GM18507 (cell line): ENCODE data around the gene PITPNB.

Source experiments
- DNase-seq: peaks from one replicate; pipeline ENCODE4 v3.0.0; 2011; ENCODE audit warnings: low read depth; ENCODE audit not compliant: insufficient read length; ENCODE audit errors: extremely low spot score
- FAIRE-seq: peaks from 2 replicates; lab custom pipeline; 2011; peaks lifted over from hg19 to GRCh38; lab: Jason Lieb, UNC

The PITPNB gene

DNA sequence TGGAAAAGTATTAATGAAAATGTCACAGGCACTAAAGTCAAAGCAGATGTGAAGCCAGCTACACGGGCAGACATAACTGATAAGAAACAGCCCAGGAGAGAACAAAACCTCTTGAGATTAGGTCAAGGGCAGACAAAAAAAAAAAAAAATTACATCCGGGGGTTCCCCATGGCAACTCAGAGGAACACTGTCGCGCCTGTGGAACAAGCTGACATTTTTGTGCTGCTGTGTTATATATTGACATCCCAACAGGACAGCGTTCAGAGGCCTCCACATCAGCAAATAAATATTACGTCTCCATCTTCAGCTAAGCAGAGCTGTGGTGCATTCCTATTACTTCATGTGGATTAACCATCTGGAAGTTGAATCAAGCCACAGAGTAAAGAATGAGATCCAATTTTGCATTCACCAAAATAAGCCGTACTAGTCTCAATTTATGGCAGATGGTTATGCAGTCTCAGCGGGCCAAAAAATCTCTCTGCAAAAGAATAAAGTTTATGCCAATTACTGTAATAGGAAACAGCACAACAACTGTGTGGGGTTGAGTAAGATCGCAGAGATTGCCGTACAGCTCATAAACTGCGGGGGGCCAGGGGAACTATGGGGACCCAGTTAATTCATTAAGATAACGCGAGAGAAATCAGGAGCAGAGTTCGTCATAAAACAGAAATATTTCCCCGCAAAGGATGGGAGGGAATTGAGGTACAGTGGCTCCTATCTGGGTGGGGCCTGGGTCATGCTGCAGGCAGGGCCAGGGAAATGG is 76.2 kb downstream of the PITPNB start:
- FAIRE-seq = no peak
- no peak for DNase-seq

DNA sequence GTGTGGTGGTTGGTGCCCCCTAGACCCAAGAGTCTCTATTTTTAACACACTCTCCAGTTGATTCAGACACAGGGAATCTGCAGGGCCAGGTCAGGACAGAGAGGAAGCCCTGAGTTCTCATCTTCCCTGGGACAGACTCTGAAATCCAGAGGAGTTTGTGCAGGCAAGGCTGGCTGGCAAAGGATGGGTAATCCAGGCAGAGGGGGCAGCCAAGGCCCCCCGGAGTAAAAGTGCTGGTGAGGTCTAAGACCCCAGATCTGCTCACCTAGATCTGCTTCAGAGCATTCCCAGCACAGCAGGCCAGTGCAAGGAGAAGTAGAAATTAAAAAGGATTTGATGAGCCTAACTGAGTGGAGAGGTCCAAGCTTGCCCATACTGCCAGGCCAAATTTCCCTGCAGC is 76.9 kb downstream of the PITPNB start:
- DNase-seq = no peak
- FAIRE-seq = no peak

DNA sequence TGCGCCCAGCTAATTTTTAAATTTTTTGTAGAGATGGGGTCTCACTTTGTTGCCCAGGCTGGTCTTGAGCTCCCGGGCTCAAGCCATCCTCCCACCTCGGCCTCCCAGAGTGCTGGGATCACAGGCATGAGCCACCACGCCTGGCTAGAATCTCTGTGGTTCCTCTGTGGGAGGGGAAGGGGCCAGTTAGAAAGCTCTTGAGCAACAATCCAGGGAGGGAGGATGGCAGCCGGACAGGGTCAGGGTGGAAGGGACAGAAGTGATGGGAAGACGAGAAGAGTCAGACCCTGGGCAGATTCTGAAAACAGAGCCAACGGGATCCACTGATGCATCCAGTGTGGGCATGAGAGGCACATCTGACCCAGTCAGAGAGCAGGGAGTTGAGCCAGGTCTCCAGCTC is 78.6 kb downstream of the PITPNB start:
- DNase-seq (no peak), FAIRE-seq (no peak)

DNA sequence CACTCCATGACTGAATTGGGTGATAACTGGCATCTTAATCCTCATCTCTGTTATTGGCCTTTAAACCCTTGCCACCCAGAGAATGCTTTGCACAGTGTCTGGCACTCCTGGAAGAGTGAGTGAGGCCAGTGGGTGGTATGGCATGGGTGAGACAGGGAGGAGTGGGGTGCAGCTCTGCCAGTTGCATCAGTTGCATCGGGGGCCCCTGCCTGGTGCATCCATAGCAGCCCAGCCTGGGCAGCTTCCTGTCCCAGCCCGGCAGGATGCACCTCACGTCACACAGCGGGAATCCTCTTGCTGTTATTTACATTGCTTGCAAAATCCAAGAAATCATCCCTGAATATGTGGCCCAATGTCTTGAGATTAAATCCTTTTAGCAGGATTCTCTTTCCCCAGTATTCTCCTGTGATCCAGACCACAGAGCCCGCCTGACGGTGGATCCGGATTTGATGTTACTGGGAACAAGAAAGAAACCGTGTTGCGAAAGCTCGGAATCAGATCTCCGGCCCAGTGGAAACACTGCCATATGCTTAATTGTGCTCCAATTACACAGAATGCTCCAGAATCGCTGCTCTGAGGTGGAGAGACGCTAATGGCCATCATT is 79.9 kb downstream of the PITPNB start:
- DNase-seq (no peak), FAIRE-seq (no peak)

DNA sequence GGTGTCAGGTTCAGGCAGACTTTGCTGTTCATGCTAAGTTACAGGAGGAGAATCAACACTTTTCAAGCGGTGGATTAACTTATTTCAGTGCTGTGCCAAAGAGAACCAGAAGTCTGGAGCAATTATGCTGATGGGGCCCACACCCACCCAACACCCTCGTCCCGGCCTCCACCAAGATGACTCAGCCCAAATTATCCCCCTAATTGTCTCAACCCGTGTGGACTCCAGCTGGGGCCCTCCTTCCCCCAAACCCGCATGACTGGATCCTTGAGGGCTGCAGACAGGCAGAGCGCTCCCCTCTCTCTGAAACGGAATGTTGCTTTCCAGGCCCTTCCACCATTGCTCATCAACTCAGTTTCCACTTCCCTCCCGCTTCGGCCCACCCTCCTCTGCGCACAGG is 82.9 kb downstream of the PITPNB start:
- DNase-seq = no peak
- no peak for FAIRE-seq

DNA sequence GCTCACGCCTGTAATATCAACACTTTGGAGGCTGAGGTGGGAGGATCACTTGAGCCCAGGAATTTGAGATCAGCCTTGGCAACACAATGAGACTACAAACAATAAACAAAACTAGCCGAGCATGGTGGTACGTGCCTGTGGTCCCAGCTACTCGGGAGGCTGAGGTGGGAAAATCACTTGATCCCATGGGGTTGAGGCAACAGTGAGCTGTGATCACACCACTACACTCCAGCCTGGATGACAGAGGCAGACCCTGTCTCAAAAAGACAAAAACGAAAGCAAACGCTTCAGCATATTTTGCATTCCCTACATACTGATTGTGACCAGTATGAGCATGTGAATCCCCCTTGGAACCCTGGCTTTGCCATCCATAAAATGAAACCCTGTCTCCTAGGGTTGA is 83.6 kb downstream of the PITPNB start:
- DNase-seq (no peak), FAIRE-seq (no peak)

DNA sequence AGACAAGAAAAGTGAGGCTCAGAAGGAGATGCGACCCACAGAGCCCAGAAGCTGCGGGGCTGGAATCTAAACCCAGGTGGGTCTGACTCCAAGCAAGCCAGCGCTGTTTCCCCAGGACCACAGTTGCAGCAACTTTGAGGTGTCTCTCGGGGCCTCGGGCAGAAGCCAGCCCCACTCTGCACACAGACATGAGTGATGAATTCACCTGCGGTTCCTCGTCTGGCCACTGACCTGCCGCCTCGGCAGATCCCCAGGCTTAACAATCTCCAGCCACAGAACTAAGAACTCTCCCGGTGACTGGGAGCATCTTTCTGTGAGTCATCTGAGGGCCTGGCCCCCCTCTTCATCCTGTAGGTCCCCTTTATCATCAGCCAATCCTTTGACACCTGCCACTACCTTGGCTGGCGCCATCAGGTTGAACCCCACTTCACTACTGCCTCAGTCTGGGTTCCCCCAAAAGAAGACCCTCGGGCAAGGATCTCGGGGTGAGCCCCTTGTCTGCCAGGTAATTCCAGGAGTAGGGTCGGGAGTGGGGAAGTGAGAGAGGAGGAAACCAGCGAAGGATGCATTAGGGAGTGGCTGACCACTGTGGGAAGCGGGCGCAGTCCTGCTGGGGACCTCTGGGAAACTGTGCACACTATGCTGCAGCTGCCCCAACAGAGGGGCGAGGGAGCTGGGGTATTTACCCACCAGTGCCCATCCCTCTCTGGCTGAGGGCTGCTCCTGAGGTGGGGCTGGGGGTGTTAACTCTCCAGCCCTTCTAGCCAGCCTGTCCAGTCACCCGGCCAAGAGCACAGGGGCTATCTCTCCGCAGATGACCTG is 84.5 kb downstream of the PITPNB start:
- FAIRE-seq (no peak), DNase-seq (no peak)

DNA sequence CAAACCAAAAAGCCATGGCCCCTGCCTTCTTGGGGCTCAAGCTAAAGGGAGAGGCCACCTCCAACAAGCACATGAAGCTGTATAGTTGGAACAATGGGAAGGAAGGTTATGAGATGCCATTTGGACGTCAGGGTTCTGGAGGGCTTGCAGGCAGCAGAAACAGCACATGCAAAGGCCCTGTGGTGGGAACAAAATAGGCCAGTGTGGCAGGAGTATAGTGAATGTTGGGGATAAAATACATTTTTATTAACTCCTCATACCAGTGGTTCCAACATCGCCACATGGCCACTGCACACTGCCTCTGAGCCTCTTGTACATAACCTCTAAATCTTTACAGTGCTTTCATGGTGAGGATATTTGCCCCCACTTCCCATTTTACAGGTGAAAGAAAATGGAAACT is 85.3 kb downstream of the PITPNB start:
- no peak for FAIRE-seq
- no peak for DNase-seq

DNA sequence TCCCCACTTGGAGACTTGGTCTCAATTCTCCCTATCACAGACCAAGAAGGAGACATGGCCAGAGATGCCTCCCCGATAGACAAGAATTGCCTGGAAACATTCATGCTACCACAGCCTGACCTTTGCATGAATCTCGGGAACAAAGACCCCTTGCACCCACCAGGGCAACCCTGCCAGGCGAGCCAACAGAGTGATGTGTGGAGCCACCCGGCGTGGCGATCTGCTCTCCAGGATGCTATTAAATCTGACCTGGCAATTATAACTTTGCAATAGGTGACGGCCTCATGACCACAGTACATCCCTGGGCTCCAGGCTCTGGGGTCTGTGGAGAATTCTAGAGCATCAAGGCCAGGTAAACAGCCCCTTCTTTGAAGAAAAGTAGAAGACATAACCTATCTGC is 86.5 kb downstream of the PITPNB start:
- DNase-seq = no peak
- FAIRE-seq = no peak

DNA sequence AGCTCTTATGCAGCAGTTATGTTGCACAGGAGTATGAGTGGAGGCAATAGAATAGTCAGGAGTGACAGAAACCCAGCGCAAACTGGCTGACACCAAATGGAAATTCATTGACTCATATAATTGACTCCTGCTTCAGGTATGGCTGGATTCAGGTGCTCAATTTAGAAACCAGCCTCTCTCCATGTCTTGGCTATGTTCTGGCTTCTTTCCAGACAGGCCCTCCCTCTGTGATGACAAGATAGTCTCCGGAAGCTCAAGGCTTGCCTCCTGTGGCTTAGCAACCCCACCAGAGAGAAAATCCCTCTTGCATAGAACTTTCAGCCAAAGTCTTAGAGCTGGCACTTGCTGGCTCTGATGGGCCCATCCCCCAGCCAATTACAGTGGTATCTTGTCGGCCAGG is 89.4 kb downstream of the PITPNB start:
- DNase-seq (no peak), FAIRE-seq (no peak)

DNA sequence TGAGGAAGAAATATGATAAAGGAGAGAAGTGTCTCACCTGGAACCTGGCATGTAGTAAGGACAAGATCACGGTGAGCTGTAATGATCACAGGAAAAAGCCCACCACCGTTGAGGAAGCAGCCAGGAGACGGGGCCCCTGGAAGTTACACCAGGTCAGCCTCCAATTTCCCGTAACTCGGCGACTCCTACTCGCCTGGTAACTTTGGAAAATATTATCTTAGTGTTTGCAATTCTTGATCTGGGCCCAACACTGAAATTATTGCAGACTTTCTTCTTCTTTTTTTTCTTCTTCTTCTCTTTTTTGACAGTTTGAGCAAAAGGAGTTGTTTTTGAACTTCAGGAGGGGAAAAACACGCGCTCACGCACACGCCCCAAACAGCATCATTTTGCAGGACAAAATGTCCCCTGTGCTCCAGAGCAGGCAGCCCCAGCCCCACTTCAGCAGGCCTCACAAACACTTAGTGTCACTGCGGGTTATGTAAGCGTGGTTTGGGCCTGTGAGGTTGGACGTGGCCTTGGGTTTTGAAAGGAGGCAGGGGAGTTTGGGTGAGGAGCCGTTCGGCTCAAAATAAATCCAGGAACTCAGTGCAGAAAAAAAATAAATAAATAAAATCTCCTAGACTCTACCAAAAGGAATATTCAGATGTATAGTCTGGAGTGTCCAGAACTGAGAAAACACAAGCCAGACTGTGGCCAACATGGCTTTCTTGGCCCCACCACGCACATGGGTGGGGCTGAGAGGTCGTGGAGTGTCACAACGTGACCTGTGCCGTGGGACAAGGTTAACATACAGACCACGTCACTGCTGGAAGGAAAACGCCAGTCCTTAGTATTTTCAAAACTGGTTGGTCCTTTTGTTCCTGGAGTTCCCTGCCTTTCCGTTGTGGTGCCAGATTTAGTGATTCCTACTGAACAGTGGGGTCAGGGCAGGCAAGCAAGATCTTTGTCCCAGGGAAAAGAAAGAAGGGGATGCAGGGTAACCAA is 91.2 kb downstream of the PITPNB start:
- DNase-seq = no peak
- FAIRE-seq = no peak

DNA sequence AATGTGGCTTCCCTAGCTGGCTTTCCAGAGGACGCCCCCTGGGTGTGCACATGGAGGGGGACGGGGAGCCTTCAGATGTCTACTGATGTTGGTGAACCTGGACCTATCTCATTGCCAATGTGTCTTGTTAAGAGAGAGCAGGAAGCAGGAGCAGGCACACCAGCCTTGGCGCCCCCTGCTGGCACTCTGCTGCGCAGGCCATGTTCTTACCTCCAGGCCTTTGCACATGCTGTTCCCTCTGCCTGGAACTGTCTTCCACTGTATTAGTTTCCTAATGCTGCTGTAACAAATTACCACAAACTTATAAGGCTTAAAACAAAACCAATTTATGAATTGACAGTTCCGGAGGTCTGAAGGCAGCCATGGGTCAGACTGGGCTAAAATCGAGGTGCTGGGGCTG is 93.9 kb downstream of the PITPNB start:
- FAIRE-seq (no peak), DNase-seq (no peak)

DNA sequence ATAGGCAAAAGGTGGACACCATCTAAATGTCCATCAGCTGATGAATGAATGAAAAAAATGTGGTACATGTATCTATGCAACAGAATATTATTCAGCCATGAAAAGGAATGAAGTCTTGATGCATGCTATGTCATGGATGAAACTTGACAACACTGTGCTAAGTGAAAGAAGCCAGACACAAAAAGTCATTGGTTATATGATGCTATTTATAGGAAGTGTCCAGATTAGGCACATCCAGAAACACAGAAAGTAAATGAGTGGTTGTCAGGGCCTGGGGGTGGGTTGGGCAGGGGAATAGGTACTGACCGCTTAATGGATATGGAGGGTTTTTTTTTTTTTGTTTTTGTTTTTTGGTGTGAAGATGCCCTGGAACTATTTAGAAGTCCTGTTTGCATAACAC is 95.8 kb downstream of the PITPNB start:
- DNase-seq (no peak), FAIRE-seq (no peak)

DNA sequence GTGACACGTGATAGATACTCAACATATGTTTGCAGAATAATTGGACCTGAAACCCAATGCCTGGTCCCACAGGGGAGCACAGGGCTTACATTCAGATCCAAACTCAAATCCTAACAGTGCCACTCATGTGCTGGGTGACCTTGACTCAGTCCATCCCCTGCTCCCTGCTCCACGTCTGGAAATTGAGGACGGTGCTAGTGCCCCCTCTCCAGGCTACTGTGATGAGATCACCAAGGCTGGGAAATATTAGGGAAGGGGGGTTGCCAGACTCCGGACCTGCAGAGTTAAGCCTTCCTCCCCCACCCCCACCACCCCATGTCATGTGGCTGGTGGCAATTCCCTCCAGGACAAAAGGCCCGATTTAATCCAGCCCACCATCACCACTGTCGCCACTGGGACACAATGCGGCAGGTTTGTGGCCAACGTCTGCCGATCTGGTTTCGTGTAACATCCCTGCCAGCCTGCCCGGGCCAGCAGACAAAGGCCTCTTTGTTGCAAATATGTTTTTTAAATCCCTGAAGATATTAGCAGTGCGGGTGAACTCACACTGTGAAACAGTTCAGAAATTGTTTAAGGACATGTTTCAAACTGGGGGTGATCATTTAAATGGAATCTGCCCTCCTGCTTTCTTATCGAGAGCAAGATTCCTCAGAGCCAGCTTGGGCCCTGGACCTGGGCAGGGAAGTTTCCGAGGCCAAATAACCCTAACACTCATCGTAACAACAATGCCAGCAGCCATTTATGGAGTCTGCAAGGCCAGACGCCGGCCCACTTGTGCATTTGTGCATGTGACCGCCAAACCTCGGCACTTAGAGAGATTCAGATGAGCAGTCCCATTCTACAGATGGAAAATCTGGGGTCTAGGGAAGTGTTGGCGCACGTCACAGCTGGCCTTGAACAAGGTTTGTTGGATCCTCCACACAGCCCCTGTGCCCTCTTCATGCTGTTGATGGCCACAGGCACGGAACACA is 97.9 kb downstream of the PITPNB start:
- DNase-seq = no peak
- FAIRE-seq = no peak

DNA sequence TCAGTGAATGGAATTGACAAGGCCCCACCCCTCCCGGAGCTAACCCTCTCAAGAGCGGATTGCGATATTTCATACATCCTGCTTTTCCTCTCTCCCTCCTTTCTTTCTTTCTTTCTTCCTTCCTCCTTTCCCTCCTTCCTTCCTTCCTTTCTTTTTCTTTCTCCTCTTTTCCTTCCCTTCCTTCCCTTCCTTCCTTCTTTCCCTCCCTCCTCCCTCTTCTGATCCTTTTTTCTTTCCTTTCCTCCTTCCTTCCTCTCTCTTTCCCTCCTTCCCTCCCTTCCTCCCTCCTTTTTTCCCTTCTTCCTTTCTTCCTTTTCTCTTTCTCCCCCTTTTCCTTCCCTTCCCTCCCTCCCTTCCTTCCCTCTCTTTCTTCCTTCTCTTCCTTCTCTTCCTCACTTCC is 102.5 kb downstream of the PITPNB start:
- no peak for DNase-seq
- no peak for FAIRE-seq

DNA sequence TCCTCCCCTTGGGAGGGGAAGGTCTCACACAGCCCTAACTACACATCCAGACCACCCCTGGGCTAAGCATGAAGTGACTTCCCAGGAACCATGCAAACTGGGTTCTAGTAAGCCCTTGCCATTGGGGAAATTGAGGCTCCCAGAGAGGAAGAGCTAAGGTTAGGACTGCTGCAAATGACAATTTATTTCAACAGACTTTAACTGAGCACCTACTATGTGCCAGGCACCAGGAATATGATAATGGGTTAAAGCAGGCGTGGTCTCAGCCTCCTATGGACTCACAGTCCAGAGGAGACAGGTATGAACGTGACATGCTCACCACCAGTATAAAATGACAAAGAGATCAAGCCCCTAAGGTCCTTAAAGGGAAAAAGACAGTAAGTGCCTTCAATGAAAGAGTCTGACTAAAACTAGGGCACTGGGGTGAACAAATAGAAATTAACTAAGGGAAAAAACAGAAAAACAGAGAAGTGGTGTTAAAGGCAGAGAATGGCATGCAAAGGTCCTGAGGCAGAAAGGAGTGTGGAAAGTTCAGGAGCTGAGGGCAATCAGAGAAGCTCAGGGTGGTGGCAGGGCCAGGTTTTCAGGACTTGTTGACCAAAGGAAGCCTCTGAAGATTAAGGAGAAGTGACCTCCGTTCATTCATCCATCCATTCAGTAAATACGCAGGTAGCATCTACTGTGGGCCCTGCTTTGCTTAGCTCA is 103.1 kb downstream of the PITPNB start:
- DNase-seq = no peak
- FAIRE-seq = no peak

DNA sequence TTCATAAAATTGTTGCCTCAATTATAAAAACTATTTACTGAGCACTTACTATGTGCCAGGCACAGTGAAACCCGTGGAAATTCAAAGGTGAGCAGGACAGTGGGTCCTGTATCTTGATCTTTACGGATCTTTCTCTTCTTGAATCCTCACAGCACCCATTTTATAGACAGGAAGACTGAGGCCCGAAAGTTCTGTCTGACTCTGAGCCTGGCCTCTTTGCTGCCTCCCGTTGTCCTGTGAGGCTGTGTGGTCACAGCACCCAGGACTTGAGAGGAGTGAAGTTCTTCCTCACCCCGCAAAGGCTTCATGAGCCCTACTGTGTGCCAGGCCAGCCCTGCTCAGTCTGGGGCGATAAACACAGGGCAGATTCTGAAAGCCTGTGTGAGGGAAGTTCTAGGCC is 104.1 kb downstream of the PITPNB start:
- FAIRE-seq = no peak
- no peak for DNase-seq

DNA sequence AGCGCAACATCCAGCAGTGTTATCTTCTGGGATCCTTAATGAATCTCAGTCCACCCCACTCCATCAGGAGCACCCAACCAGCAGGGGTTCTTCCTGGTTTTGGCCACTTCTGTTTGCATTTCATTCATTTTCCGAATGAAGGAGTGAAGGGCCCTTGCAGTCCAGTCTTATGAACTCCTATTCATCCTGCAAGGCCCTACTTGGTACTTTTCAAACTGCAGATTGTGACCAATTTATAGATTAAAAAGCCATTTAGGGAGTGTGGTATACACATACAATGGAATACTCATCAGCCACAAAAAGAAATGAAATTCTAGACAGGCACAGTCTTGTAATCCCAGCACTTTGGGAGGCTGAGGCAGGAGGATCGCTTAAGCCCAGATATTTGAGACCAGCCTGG is 107.3 kb downstream of the PITPNB start:
- no peak for DNase-seq
- FAIRE-seq = no peak
